NCI-H526 (cell line): ENCODE results near the gene KCNA1.

Experiments
- DNase-seq, 2 experiments: peaks; one replicate each; lab custom pipeline; 2025; lab: John Stamatoyannopoulos, UW

The KCNA1 gene

DNA sequence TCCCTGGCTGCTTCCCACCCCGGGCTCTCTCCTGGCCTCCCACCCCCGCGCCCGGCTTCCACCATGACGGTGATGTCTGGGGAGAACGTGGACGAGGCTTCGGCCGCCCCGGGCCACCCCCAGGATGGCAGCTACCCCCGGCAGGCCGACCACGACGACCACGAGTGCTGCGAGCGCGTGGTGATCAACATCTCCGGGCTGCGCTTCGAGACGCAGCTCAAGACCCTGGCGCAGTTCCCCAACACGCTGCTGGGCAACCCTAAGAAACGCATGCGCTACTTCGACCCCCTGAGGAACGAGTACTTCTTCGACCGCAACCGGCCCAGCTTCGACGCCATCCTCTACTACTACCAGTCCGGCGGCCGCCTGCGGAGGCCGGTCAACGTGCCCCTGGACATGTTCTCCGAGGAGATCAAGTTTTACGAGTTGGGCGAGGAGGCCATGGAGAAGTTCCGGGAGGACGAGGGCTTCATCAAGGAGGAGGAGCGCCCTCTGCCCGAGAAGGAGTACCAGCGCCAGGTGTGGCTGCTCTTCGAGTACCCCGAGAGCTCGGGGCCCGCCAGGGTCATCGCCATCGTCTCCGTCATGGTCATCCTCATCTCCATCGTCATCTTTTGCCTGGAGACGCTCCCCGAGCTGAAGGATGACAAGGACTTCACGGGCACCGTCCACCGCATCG is 1.8 kb downstream of the KCNA1 start:
- no peak for DNase-seq

DNA sequence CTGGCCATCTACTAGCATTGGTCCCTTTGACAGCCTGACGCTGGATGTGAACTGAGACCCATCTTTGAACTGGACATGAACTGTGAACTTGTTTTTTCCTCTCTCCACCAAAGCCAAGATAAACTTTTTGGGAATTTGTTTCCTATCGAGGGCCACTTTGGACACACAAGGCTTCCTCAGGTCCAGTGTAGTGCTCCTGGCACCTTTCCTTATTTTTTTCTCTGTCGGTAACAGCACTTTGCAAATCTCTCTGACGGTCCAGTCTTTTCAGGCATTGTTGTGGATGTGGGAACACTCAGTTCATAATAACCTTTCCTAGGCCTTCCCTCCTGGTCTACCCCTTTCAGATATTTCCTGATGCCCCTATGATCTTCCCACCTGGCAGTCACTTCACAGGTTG is 5.0 kb downstream of the KCNA1 start:
- no peak for DNase-seq

DNA sequence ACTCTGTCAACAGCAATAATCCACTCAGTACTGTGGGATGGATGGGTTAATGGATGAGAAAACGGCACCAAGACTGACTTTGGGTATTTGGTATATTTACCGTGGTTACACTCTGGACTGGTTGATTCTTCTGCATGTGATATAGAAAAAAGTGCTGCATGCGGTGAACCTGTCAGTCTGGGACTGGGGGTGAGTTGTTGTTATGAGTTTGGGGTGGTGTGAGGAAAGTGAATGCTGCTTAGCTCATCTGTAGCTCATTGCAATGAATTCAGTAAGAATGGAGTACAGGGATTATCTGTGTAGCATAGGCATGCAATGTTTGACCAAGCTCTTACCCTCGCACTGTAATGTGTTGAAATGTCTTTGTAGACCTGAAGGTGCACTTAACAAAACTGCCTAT is 6.0 kb downstream of the KCNA1 start:
- no peak for DNase-seq

DNA sequence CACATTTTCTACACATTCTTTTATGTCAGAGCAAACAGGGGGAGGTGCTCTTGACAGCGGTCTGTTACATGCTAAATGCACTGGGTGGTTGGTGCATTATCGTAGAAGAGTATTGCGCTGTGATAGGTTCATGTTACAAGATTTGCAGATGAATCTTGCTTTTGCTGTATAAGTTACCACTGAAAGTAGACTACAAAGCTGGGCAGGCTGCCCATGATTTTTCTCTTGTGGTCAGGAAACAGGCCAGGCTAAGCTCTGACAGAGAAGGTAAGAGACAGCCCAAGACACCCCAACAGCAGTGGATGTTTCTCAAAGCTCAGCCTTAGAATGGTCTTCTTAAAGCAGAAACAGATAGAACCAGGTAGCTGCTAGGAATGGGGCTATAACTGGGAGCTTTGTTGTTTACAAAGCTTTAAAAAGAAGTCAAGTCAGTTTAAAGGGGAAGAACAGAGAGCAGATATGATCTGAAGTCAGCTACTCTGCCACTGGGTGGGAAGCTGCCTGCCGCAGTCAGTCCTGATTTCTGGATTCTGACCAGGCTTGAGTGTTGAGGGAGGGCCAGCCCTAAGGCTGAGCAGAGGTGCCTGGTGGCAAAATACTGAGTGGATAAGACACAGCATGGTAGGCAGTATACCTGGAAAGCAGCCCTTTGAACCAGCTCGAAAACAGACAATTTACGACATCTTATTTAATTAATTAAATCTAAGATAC is 9.4 kb downstream of the KCNA1 start:
- no peak for DNase-seq

DNA sequence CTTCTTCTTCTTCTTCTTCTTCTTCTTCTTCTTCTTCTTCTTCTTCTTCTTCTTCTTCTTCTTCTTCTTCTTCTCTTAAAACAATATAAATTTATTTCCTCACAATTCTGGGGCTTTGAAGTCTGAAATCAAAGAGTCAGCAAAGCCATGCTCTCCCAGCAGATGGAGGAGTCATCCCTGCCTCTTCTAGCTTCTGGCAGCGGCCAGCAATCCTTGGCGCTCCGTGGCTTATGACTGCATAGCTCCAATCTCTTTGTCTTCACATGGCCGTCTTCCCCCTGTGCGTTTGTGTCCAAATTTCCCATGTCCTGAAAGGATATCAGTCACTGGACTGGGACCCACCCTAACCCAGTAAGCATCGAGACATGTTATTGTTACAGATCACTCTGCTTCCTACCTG is 22.9 kb downstream of the KCNA1 start:
- DNase-seq, result no peak

DNA sequence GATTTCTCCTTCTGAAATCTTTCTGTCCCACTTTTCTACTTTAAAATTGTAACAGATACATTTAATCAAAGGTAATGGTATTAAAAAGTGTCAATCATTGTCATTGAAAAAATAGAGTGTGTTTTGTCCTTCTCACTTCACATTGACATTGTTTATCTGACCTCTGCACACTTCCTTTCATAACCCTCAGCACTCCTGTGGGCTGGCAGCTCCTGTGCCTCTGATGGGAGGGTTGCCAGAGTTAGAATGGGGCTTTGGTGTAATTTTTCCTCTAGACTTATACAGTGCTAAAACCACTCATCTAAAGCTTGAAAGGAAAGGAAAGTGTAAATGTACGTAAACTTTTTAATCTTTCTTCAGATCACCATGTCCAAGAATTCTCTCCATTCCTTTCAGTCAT is 23.7 kb downstream of the KCNA1 start:
- no peak for DNase-seq

DNA sequence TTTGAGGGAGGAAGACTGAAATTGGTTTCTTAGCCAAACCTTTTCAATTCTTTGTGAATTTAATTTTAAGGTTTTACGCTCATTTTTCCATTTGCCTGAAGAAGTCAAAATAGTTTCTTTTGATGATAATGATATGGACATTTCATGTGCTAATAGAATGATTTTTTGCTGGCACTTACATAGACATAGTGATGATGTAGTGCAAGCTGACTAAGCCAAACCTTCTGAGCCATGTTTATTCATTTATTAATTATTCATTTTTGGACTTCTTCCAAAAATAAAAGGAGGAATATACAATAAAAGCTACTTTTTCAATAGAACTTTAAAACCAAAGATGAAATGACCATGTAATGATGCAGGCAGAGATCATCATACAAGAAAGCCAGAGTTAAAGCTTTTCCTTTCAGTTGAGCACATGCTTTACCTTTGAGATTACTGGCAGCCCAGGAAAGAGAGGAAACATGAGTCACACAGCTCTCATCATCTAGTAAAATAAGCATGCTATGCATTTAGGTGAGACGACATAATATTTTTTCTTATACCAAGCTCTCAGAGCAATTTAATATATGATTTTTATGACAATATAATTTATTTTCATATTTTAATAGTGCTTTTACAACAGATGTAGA is 24.8 kb downstream of the KCNA1 start:
- no peak for DNase-seq

DNA sequence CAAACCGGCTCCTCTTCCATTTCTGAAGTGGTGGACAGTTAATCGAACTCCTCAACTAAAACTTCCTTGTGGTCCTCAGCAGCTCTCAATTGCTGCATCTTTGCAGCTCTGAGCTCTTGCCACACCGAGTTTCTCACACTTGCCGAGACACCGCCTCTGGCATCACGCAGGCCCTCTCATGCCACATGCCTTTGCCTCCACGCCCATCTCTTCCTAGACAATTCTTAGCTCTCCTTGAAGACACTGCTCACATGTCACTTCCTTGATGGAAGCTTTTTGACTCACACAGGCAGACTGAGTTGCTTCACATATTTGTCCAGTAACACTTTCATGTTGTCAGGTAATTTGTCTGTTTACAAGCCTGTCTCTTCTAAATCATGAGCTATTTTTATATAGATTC is 29.2 kb downstream of the KCNA1 start:
- DNase-seq, result no peak

DNA sequence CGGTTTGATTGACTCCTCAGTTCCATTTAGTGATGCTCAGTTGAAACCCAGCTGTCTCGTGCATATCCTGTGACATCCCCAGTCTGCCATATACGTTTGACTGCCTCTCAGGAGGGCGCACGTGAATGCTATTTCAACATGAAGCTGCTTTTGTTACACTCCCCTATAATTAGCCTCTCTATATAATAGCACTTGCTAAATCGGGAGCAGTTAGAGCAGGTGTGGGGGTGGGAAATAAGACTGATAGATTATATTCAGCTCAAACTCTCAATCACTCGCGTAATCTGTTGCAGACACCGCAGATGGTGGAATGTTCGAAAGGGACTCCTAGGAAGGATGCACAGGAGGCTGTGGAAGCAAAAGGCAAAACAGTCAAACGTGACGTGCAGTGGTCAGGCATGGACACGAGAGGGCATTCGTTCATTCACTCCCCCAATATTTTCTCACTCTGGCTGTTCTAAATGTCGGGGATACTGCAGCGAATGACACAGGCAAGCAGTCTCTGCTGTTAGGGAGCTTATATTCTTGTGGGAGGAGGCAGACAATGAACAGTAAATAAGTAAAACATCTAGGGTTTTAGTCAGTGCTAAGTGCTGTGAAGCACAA is 29.8 kb downstream of the KCNA1 start:
- DNase-seq, result no peak

DNA sequence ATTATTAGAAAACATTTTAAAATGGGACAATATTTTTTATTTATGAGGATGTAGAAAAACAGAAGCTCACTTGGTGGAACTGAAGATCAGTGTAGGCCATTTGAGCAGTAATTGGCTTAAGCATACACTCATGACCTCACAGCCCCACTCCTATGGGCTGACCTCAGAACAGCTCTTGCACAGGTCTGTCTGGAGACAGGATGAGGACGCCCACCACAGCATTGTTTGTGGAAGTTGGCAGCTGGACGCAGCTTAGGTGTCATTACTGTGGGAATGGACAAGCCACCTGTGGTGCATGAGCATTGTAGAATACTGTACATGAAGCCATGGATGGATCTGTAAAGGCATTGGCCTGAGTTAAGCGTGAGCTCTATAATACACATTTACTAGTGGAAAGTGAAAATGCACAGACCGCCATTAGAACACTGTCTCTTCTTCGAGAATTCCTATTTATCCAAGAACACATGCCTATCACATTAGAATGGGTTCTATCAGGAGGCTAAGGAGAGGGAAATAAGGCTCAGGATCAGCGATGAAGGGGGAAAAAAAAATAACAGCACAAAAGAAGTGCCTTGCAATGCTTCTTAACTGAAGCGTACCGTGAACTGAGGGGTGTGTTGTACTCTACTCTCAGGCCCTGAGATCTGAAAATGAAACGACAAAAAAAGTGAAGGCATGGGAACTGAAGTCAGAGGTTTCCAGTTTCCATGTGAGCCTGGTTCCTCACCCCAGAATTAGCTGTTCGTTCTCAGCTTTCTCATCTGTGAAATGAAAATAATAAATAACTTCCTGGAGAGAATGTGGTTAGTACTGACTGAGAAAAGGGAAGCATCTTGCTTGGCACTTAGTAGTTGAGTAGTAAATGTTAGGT is 33.6 kb downstream of the KCNA1 start:
- DNase-seq, result no peak

DNA sequence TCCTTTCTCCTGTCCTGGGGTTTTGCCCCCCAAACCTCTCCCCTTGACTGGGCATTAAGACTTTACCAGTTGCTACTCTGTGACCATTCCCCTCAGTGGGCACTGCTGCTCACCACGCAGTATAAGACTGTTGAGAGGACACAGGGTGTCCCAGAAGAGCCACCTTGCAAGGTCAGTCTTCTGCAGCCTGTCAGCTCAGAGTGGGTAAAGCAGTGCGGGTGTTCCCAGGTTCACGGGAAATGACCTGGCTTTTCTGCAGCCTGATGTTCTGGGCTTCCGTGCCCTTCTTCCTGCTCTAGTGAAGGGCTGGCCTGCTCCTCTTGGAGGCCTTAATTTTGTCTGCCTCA is 34.2 kb downstream of the KCNA1 start:
- DNase-seq, result no peak

DNA sequence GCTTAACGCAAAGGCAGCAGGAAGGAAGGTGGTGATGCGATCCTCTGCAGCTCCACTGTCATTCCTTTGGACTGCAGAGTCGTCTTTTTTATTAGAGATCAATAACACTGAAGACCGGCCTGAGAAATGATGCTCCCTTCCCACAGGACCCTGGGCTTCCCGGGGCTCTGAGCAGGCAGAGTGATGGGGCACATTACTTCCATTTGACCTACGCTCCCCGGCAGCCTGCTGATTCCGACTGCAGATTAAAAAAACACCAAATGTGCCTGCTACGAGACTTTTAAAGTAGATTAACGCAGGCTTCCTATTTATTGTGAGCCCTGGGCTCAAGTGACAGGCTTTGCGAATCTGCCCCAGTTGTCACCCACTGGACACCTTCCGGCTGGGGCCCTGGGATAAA is 37.5 kb downstream of the KCNA1 start:
- DNase-seq, result no peak

DNA sequence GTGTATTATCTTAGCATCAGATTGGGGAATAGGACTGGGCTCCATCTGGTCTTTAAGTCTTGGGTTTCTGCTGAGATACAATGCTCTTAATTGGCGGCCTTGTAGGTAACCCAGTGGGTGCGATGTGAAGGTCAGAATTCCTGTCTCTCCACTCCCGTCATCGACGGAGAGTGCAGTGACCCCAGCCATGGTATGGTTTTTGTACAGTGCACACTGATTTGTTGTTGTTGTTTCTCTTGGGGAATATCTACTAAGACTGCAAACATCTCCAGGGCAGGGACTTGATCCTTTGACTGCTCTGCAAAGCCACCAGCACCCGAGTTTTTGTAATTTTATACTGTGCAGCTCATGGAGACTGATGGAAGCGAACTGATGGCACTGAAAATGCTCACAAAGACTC is 41.4 kb downstream of the KCNA1 start:
- no peak for DNase-seq

DNA sequence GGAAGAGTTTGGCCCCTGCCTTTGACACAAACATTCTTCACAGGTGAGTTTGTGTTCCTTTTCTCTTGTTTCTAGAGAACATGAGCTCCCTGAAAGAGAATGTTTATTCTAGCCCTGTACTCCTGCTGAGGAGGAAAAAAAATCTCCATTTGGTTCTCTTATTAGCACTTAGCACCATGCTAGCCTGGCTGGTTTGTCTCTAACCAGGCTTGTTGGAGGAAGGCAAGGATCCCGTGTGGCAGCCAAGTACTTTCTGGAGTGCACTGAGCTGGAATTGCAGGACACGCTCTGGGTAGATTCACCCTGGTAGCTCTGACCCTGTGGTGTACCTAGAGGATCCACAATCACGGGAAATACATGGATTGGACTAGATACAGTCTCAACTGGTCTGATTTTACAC is 41.9 kb downstream of the KCNA1 start:
- no peak for DNase-seq

DNA sequence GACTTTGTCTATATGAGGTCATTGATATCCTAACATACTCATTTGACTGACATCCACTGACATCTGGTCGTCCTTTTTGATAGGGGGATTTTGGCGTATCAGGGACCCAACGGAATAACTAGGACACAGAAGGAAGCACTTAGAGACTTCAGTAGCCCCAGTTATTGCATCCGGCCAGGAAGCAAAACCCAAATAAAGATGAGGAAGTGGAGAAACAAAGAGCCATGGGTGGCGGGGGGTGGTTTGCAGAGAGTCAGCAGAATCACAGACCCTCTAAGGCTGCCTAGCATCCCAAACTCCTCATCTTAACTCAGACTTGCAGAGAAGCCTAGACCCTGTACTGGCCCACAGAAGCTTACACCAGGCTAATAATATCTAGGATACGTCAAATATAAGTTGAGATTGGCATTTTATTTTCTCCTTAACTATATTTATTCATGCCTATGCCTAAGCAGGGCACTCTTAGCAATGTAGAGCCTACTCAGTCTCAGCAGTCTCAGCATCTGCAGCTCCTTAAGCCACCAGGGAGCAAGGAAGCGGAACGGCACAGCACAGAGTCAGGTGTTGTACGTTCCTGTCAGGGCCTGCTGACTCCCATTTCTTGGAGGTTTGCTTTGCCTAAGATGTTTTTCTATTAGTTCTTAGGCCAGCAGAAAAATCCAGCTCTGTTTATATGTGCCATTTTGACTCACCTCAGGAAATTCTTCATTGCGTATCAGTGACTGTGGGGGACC is 45.1 kb downstream of the KCNA1 start:
- no peak for DNase-seq

DNA sequence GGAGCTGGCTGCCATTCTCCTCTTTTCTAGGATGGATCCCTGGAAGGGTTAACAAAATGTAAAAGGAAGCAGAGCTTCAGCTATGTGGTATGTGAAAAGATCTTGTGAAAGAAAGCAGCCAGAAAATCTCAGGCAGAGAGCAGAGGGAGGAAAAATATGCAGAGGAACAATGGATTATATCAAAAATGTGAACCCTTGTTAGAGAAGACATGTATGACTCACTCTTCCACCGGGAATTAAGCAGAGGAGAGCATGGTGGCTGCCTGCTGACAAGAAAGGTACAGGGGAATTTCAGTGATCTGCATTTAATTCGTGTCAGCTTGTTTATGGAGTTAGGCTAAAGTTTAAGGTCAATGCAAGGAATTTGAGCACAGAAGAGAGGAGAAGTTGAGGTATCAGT is 46.3 kb downstream of the KCNA1 start:
- DNase-seq, result no peak

DNA sequence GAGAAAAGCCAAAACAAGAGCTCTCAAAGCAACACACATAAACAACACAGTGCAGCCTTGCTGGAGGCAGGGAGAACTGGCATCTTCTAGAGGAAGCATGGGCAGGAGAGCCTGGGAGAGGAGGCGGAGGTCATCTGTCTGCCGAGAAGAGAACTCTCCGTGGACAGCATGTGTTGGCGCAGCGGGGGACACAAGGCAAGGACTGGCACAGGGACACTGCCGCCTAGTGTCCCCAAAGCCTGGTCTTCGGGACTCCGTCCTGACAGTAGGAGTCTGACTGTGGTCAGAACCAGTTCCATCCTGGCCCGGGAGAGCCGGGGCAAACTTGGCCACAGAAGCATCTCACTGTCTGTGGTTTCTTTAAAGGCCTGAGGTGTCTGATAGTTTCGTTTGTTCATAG is 47.3 kb downstream of the KCNA1 start:
- DNase-seq, result no peak

DNA sequence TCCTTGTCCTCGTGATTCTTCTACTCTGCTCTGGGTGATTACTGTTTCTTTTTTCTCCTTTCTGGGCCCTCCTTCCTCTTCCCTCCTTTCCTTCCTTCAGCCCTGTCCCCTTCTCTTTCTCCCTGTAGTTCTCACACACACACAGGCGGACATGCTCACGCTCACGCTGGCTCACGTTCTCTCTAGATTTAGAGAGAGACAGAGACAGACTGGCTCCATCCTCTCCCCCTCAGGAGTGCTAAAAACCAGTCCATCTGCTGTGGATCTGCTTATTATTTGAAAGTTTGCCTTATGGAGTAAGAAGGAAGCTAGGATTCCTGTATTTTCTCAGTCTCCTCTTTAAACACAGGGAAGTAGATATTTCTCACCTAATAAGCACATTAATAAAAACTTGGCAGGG is 48.1 kb downstream of the KCNA1 start:
- no peak for DNase-seq

DNA sequence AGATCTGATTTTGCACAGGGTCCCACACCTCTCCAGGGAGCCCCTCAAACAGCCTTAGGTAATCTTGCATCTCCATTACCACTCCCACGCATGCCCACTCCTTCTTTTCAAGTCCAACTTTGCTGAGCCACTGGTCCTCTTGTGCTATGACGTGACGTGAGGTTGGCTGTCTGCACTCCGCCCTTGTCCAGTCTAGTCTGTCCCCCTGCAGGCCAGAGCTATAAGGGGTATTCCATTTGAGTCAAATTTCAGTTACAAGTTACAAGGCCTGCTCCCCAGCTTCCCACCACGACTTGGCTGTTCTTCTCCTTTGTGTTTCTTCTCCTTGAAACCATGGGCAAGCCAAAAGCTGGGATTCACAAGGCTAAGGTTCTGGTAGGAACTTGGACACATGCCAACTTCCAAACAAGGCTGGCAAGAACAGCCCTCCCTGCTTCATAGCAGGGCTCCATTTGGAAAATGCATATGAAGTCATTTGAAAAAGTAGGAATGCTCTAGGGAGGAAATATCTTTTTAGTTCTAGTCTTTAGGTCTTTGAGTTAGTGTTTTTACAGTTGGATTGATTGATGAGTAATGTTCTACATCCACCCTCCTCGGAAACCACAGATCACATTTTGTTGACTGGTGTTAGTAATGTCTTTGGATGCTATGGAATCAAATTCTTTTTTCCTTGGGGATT is 49.1 kb downstream of the KCNA1 start:
- no peak for DNase-seq

DNA sequence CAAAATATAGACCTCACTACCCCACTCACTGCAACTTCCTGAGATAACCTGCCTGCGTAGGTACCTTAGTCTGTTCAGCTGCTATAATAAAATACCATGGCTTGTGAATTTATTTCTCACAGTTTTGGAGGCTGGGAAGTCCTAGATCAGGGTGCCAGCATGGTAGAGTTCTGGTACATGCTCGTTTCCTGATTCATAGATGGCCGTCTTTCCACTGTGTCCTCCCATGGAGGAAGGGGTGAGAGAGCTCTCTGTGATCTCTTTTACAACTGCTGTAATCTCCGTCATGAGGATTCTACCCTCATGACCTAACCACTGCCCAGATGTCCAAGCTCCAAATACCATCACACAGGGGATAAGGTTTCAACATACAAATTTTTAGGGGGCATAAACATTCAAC is 49.7 kb downstream of the KCNA1 start:
- no peak for DNase-seq

DNA sequence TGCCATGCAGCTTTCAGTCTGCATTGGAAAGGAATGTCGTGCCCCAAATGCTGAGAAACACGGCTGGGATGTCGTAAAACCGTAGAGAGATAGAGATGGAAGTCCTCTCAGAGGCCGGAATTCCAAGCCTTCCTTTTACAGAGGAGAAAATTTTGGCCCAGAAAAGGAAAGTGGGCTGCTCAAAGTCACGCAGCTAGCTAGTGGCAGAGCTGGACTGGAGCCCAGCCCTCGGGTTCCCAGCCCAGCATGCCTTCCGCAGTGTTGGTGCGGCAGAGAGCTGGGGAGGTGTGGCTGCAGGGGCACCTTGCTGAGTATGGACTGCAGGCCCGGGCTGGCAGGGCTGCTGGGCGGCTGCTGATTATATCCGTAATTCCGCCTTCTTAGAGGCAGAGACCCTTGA is 50.3 kb downstream of the KCNA1 start:
- DNase-seq, result no peak
